DOHH2 (cell line): Measurements from ENCODE around the gene AP4M1.
"Not testable (repeated sequence)": the region's sequence is repeated elsewhere in the genome, so short reads cannot be mapped to it uniquely, and the experiment has no call there.

ENCODE experiments used
- H3F3A ChIP-seq: fragments of 200-600 bp; sonication (generic), shearing (Covaris generic); 2 replicates; pipeline ENCODE4 v1.6.0; 2016; ENCODE audit warnings: antibody characterized with exemption, mild to moderate bottlenecking; ENCODE audit not compliant: control insufficient read depth, insufficient read depth
- H3K27ac ChIP-seq: fragments of 200-600 bp; sonication (generic); 2 replicates; pipeline ENCODE4 v1.5.1; 2014; ENCODE audit warnings: low read depth, mild to moderate bottlenecking, low read length, moderate library complexity
- H3K27me3 ChIP-seq: fragments of 200-600 bp; sonication (generic); 2 replicates; pipeline ENCODE4 v1.6.1; 2014; ENCODE audit warnings: mild to moderate bottlenecking, low read length, mixed read lengths; ENCODE audit not compliant: control insufficient read depth
- H3K36me3 ChIP-seq: fragments of 200-600 bp; sonication (generic); 2 replicates; pipeline ENCODE4 v1.6.1; 2014; ENCODE audit warnings: mild to moderate bottlenecking, low read length, moderate library complexity, mixed read lengths; ENCODE audit not compliant: control insufficient read depth
- H3K4me1 ChIP-seq: fragments of 200-600 bp; sonication (generic); 2 replicates; pipeline ENCODE4 v1.6.1; 2014; ENCODE audit warnings: mild to moderate bottlenecking, low read length, mixed read lengths; ENCODE audit not compliant: control insufficient read depth
- H3K4me2 ChIP-seq: fragments of 200-600 bp; sonication (generic); 2 replicates; pipeline ENCODE4 v1.6.0; 2014; ENCODE audit warnings: mild to moderate bottlenecking, low read length, moderate library complexity
- H3K4me3 ChIP-seq: fragments of 200-600 bp; sonication (generic); 2 replicates; pipeline ENCODE4 v1.5.1; 2014; ENCODE audit warnings: mild to moderate bottlenecking, low read length, mixed read lengths
- H3K79me2 ChIP-seq: fragments of 200-600 bp; sonication (generic); 2 replicates; pipeline ENCODE4 v1.6.1; 2014; ENCODE audit warnings: mild to moderate bottlenecking, low read length, mixed read lengths; ENCODE audit not compliant: control insufficient read depth
- H3K9me2 ChIP-seq: fragments of 200-600 bp; sonication (generic); replicated peaks from 2 replicates; pipeline ENCODE4 v1.6.1; 2014; ENCODE audit warnings: mild to moderate bottlenecking, low read length, mixed read lengths; ENCODE audit not compliant: control insufficient read depth
- H3K9me3 ChIP-seq: fragments of 200-600 bp; sonication (generic); 2 replicates; pipeline ENCODE4 v1.6.1; 2014; ENCODE audit warnings: antibody characterized with exemption, low read length, mixed read lengths; ENCODE audit not compliant: control insufficient read depth, insufficient read depth
- H4K20me1 ChIP-seq: fragments of 200-600 bp; sonication (generic); 2 replicates; pipeline ENCODE4 v1.6.0; 2014; ENCODE audit warnings: low read depth, mild to moderate bottlenecking, antibody characterized with exemption, low read length, moderate library complexity; ENCODE audit not compliant: control insufficient read depth, insufficient read depth
- CTCF ChIP-seq: fragments of 200-600 bp; sonication (generic); IDR thresholded peaks from one replicate; pipeline ENCODE4 v1.5.1; 2014; ENCODE audit warnings: antibody characterized with exemption, mild to moderate bottlenecking, low read depth, low read length; ENCODE audit not compliant: poor library complexity, severe bottlenecking
- EZH2phosphoT487 ChIP-seq: fragments of 200-600 bp; sonication (generic); IDR thresholded peaks from 2 replicates; pipeline ENCODE4 v1.6.1; 2017; ENCODE audit warnings: borderline replicate concordance, mild to moderate bottlenecking, antibody characterized with exemption, low read length, moderate library complexity, mixed read lengths

AP4M1 gene

GRCh38 chr7:100141555-100141949, 40.1 kb downstream of the AP4M1 start:
- H3K9me2 ChIP-seq, result no peaks in the 10 kb centered on the region
- no peaks in the 10 kb centered on the region for H3K36me3 ChIP-seq
- peaks cover 48% of the 10 kb centered on the region for H3K4me1 ChIP-seq
- peak overlapping the region; percentile 34 for H3K4me2 ChIP-seq
- peaks cover 18% of the 10 kb centered on the region for H3F3A ChIP-seq
- no peaks in the 10 kb centered on the region for H4K20me1 ChIP-seq
- no peak overlapping the region for H3K27ac ChIP-seq
- no peaks in the 10 kb centered on the region for H3K27me3 ChIP-seq
- no peaks in the 10 kb centered on the region for H3K9me3 ChIP-seq
- no peaks in the 10 kb centered on the region for H3K79me2 ChIP-seq
- no peak overlapping the region for H3K4me3 ChIP-seq
- TF ChIP-seq EZH2phosphoT487 (no peak), CTCF (no peak)

- Histone ChIP-seq H3K27me3 (no peaks in the 10 kb centered on the region), H4K20me1 (no peaks in the 10 kb centered on the region), H3K4me3 (no peak overlapping the region), H3K36me3 (no peaks in the 10 kb centered on the region), H3K9me3 (no peaks in the 10 kb centered on the region), H3F3A (peaks cover 18% of the 10 kb centered on the region), H3K9me2 (no peaks in the 10 kb centered on the region), H3K79me2 (no peaks in the 10 kb centered on the region), H3K27ac (no peak overlapping the region), H3K4me2 (no peak overlapping the region), H3K4me1 (peaks cover 46% of the 10 kb centered on the region)
- TF ChIP-seq EZH2phosphoT487 (no peak), CTCF (no peak)
These were observed 41.0 kb downstream of the AP4M1 start for GRCh38 chr7:100142461-100142860.

DNA sequence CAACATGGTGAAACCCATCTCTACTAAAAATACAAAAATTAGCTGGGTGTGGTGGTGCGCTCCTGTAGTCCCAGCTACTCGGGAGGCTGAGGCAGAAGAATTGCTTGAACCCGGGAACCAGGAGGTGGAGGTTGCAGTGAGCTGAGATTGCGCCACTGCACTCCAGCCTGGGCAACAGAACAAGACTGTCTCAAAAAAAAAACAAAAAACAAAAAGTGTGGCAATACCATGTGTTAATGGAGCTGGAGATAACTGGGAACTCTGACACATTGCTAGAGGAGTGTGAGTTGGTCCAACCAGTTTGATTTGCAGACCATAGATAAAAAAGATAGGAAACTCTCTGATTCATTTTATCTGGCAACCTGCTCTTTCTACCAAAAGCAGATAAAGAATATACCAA, 44.9 kb downstream of the AP4M1 start:
- H3F3A ChIP-seq, H3K9me2 ChIP-seq, H3K27me3 ChIP-seq, H3K9me3 ChIP-seq, H3K27ac ChIP-seq, H3K4me3 ChIP-seq, H3K4me2 ChIP-seq, H4K20me1 ChIP-seq: not testable (repeated sequence)
- peaks cover 25% of the 10 kb centered on the region for H3K79me2 ChIP-seq
- H3K4me1 ChIP-seq, result peaks cover 43% of the 10 kb centered on the region
- H3K36me3 ChIP-seq, result peaks cover 21% of the 10 kb centered on the region

GRCh38 chr7:100147278-100147677, 45.8 kb downstream of the AP4M1 start:
- Histone ChIP-seq H3K4me1 (peaks cover 43% of the 10 kb centered on the region), H3F3A (peaks cover 16% of the 10 kb centered on the region), H3K27me3 (no peaks in the 10 kb centered on the region), H3K4me3 (no peak overlapping the region), H3K9me2 (no peaks in the 10 kb centered on the region), H3K36me3 (peaks cover 29% of the 10 kb centered on the region), H4K20me1 (no peaks in the 10 kb centered on the region), H3K4me2 (no peak overlapping the region), H3K79me2 (peaks cover 35% of the 10 kb centered on the region), H3K9me3 (no peaks in the 10 kb centered on the region), H3K27ac (no peak overlapping the region)
- TF ChIP-seq EZH2phosphoT487 (no peak), CTCF (no peak)
